PFSK-1 (cell line): Measurements from ENCODE around the gene AP5Z1.

Experiments
- FOXP2 ChIP-seq: optimal IDR thresholded peaks from 2 replicates; pipeline ENCODE3; 2011; ENCODE audit warnings: borderline replicate concordance, control low read depth, inconsistent platforms; ENCODE audit not compliant: insufficient read depth; ENCODE audit errors: extremely low read length, extremely low read depth
- POLR2AphosphoS5 ChIP-seq: IDR thresholded peaks from 2 replicates; pipeline ENCODE4 v1.6.1; 2012; ENCODE audit warnings: low read depth, mild to moderate bottlenecking, control low read depth, low read length, moderate library complexity
- REST ChIP-seq, 2 experiments: IDR thresholded peaks; 2 replicates each; pipeline versions ENCODE4 v1.6.1 to v1.8.0; 2011 to 2012; ENCODE audit warnings: low read depth in 2 of 2, low read length in 2 of 2, control low read depth in 1 of 2, inconsistent platforms in 1 of 2, mild to moderate bottlenecking in 1 of 2, moderate library complexity in 1 of 2; ENCODE audit not compliant: insufficient read depth in 1 of 2
- SIN3A ChIP-seq: IDR thresholded peaks from 2 replicates; pipeline ENCODE4 v1.6.1; 2012; ENCODE audit warnings: mild to moderate bottlenecking, low read length, moderate library complexity, borderline replicate concordance; ENCODE audit not compliant: insufficient read depth
- TAF1 ChIP-seq: IDR thresholded peaks from 2 replicates; pipeline ENCODE4 v1.6.1; 2012; ENCODE audit warnings: low read length, control low read depth, borderline replicate concordance; ENCODE audit not compliant: insufficient read depth

AP5Z1 gene

GRCh38 chr7:4830176-4830575, 54.8 kb downstream of the AP5Z1 start:
- TF ChIP-seq TAF1 (no peak), POLR2AphosphoS5 (no peak), REST (IDR thresholded peaks at IDR 0.05; ENCODE audit: insufficient read depth in 1 of 2, low read depth in 2 of 2, low read length in 2 of 2) (no peak), SIN3A (peak; percentile 36; the same call in 1 of the 2 replicates), FOXP2 (peak; percentile 38)

GRCh38 chr7:4831723-4832495, 56.5 kb downstream of the AP5Z1 start:
- no peak for TF ChIP-seq SIN3A
- TF ChIP-seq TAF1 = no peak
- no peak for TF ChIP-seq POLR2AphosphoS5
- peak; percentile 24 for TF ChIP-seq FOXP2
- no peak for TF ChIP-seq REST (IDR thresholded peaks at IDR 0.05; ENCODE audit: insufficient read depth in 1 of 2, low read depth in 2 of 2, low read length in 2 of 2)

- TF ChIP-seq TAF1 (no peak), SIN3A (no peak), REST (IDR thresholded peaks at IDR 0.05; ENCODE audit: insufficient read depth in 1 of 2, low read depth in 2 of 2, low read length in 2 of 2) (no peak), POLR2AphosphoS5 (no peak), FOXP2 (no peak)
Measured at GRCh38 chr7:4832711-4833110, 57.3 kb downstream of the AP5Z1 start.

- no peak for TF ChIP-seq FOXP2
- TF ChIP-seq TAF1 = no peak
- no peak for TF ChIP-seq REST (IDR thresholded peaks at IDR 0.05; ENCODE audit: insufficient read depth in 1 of 2, low read depth in 2 of 2, low read length in 2 of 2)
- TF ChIP-seq POLR2AphosphoS5 = no peak
- no peak for TF ChIP-seq SIN3A
Measured at GRCh38 chr7:4833176-4833575, 57.8 kb downstream of the AP5Z1 start.
